ENCODE data around the gene TAS2R39.

TAS2R39 gene

GRCh38 chr7:143217806-143218205, 34.6 kb downstream of the TAS2R39 start:
- DNase-seq, result no peak

GRCh38 chr7:143221286-143221685, 38.1 kb downstream of the TAS2R39 start:
- no peak for DNase-seq

- DNase-seq, result no peak
Measured at GRCh38 chr7:143221737-143222136, 38.5 kb downstream of the TAS2R39 start, which contains the start of gene TAS2R40. TAS2R40 (plus strand) TSS chr7:143222037; CDS start chr7:143222079, 42 bp downstream.

GRCh38 chr7:143222782-143223181, 39.6 kb downstream of the TAS2R39 start:
- no peak for DNase-seq

- DNase-seq, result no peak
Measured at GRCh38 chr7:143223784-143224183, 40.6 kb downstream of the TAS2R39 start.

- DNase-seq, result no peak
Measured at GRCh38 chr7:143225047-143225446, 41.8 kb downstream of the TAS2R39 start.

- DNase-seq, result no peak
Measured at GRCh38 chr7:143227806-143228205, 44.6 kb downstream of the TAS2R39 start.

- no peak for DNase-seq
Measured at GRCh38 chr7:143229054-143229790, 46.0 kb downstream of the TAS2R39 start.

GRCh38 chr7:143230602-143231457, 47.6 kb downstream of the TAS2R39 start:
- DNase-seq, result no peak
